EL (cell line): ENCODE data around the gene RYR1.
"Not testable (repeated sequence)": the region's sequence is repeated elsewhere in the genome, so short reads cannot be mapped to it uniquely, and the experiment has no call there.

Source experiments
- DNase-seq: peaks from one replicate; pipeline ENCODE4 v3.0.0-alpha.2; 2016

The RYR1 gene

GRCh38 chr19:38626401-38626800, 192.9 kb downstream of the RYR1 start:
- DNase-seq, result no peak

GRCh38 chr19:38629568-38629967, 196.1 kb downstream of the RYR1 start:
- DNase-seq, result no peak

GRCh38 chr19:38631301-38631700, 197.8 kb downstream of the RYR1 start:
- DNase-seq, result not testable (repeated sequence)

GRCh38 chr19:38631811-38632475, 198.5 kb downstream of the RYR1 start:
- not testable (repeated sequence) for DNase-seq

GRCh38 chr19:38632476-38633213, 199.2 kb downstream of the RYR1 start:
- DNase-seq, result no peak

- peak; percentile 68 for DNase-seq
Measured at GRCh38 chr19:38634757-38635482, 201.4 kb downstream of the RYR1 start.

- no peak for DNase-seq
Measured at GRCh38 chr19:38635483-38636399, 202.2 kb downstream of the RYR1 start.
